GM12878 (cell line): Measurements from ENCODE around the gene RAD54L2. TPM values are rescaled to one million over a fixed set of nuclear protein-coding genes. Genes with fewer than 3 reads are reported as not detected.

Experiments
- CBX5 ChIP-seq: sonication (generic); IDR thresholded peaks from 2 replicates; pipeline ENCODE4 v1.6.1; 2016; ENCODE audit warnings: low read depth, moderate library complexity, mild to moderate bottlenecking, inconsistent platforms
- CEBPB ChIP-seq, 2 experiments: fragments of 150-350 bp in 1 of 2; IDR thresholded peaks; 2 replicates each; pipeline ENCODE4 v1.6.1; 2012 to 2014; ENCODE audit warnings: low read depth in 2 of 2, low read length in 2 of 2, borderline replicate concordance in 1 of 2, inconsistent platforms in 1 of 2
- CHD1 ChIP-seq: IDR thresholded peaks from 2 replicates; pipeline ENCODE4 v1.6.1; 2012; ENCODE audit warnings: low read depth, low read length, improper control_type of control experiment
- CHD2 ChIP-seq: IDR thresholded peaks from 2 replicates; pipeline ENCODE4 v1.6.1; 2011; ENCODE audit warnings: low read depth, low read length, improper control_type of control experiment, borderline replicate concordance
- CREM ChIP-seq: IDR thresholded peaks from 2 replicates; pipeline ENCODE4 v1.6.1; 2014; ENCODE audit warnings: antibody characterized with exemption, low read depth
- DPF2 ChIP-seq: fragments of 450-650 bp; IDR thresholded peaks from 2 replicates; pipeline ENCODE4 v1.6.1; 2017; ENCODE audit warnings: mild to moderate bottlenecking
- EED ChIP-seq: sonication (generic); IDR thresholded peaks from 2 replicates; pipeline ENCODE4 v1.6.1; 2016; ENCODE audit warnings: antibody characterized with exemption, low read depth
- GABPA ChIP-seq: IDR thresholded peaks from 2 replicates; pipeline ENCODE4 v1.6.1; 2014; ENCODE audit warnings: antibody characterized with exemption, low read depth, mild to moderate bottlenecking, inconsistent platforms
- GATAD2B ChIP-seq: fragments of 450-650 bp; conservative IDR thresholded peaks from 2 replicates; pipeline ENCODE4 v1.6.1; 2017; ENCODE audit warnings: low read depth, mild to moderate bottlenecking, moderate library complexity
- HDAC2 ChIP-seq: fragments of 200-600 bp; sonication (generic); IDR thresholded peaks from 2 replicates; pipeline ENCODE4 v1.6.1; 2017
- IRF4 ChIP-seq: IDR thresholded peaks from 2 replicates; pipeline ENCODE4 v1.6.1; 2011; ENCODE audit warnings: low read depth, low read length
- MYB ChIP-seq: fragments of 150-350 bp; IDR thresholded peaks from 2 replicates; pipeline ENCODE4 v1.6.1; 2014; ENCODE audit warnings: mild to moderate bottlenecking, low read depth, low read length, borderline replicate concordance
- MYC ChIP-seq: IDR thresholded peaks from 2 replicates; pipeline ENCODE4 v1.6.1; 2011; ENCODE audit warnings: mild to moderate bottlenecking, low read length, moderate library complexity, inconsistent platforms; ENCODE audit not compliant: insufficient read depth, insufficient replicate concordance, insufficient read length, severe bottlenecking
- NFYA ChIP-seq: IDR thresholded peaks from 2 replicates; pipeline ENCODE4 v1.6.1; 2011; ENCODE audit warnings: low read depth, mild to moderate bottlenecking, low read length, improper control_type of control experiment, borderline replicate concordance
- NRF1 ChIP-seq: conservative IDR thresholded peaks from 2 replicates; pipeline ENCODE4 v1.6.1; 2011; ENCODE audit warnings: mild to moderate bottlenecking, low read depth, low read length, improper control_type of control experiment
- POLR2AphosphoS5 ChIP-seq: IDR thresholded peaks from 2 replicates; pipeline ENCODE4 v1.6.1; 2011; ENCODE audit warnings: mild to moderate bottlenecking, low read length, inconsistent platforms
- RAD21 ChIP-seq: IDR thresholded peaks from 2 replicates; pipeline ENCODE4 v1.6.1; 2011; ENCODE audit warnings: mild to moderate bottlenecking, low read depth, low read length, moderate library complexity; ENCODE audit not compliant: insufficient read depth
- RELA ChIP-seq: fragments of 450-650 bp; IDR thresholded peaks from 2 replicates; pipeline ENCODE4 v1.8.0; 2014; ENCODE audit warnings: borderline replicate concordance; ENCODE audit not compliant: partially characterized antibody
- SPI1 ChIP-seq: IDR thresholded peaks from 2 replicates; pipeline ENCODE4 v1.6.1; 2011; ENCODE audit warnings: low read depth, mild to moderate bottlenecking, low read length, moderate library complexity, borderline replicate concordance; ENCODE audit not compliant: insufficient read depth
- SREBF2 ChIP-seq: IDR thresholded peaks from 2 replicates; pipeline ENCODE4 v1.6.1; 2012; ENCODE audit warnings: mild to moderate bottlenecking, low read length
- SUPT20H ChIP-seq: IDR thresholded peaks from 2 replicates; pipeline ENCODE4 v1.6.1; 2011; ENCODE audit warnings: low read depth, mild to moderate bottlenecking, low read length, moderate library complexity, borderline replicate concordance; ENCODE audit not compliant: control insufficient read depth
- TCF7 ChIP-seq: IDR thresholded peaks from 2 replicates; pipeline ENCODE4 v1.6.1; 2014; ENCODE audit warnings: antibody characterized with exemption, borderline replicate concordance
- ZNF24 ChIP-seq: fragments of 450-650 bp; IDR thresholded peaks from 2 replicates; pipeline ENCODE4 v1.6.1; 2017; ENCODE audit warnings: antibody characterized with exemption, mild to moderate bottlenecking
- polyA plus RNA-seq, 11 experiments: library from polyadenylated mRNA; depleted of rRNA in 4 of 11; unstranded in 6 of 11; stranded (reverse) in 5 of 11; fragments of >200 nt; fragmentation: Nextera tagmentation in 4 of 11; fragmentation: Illumina TruSeq in 1 of 11; extraction: Ambion mirVana in 4 of 11; extraction: Trizol in 1 of 11; gene quantifications; 1 replicate in 1 of 11; 2 replicates in 10 of 11; pipeline versions ENCODE4 v1.2.1 to v1.2.3, GENCODE V29; 2011 to 2016; ENCODE audit warnings: inconsistent platforms in 2 of 11, missing spikeins in 2 of 11, low read depth in 1 of 11
- total RNA-seq, 4 experiments: library from RNA; depleted of rRNA in 3 of 4; stranded (reverse); fragments of >200 nt in 3 of 4; fragmentation: Illumina TruSeq in 1 of 4; extraction: Trizol in 1 of 4; gene quantifications; 2 replicates each; pipeline versions ENCODE4 v1.2.1 to v1.2.3, GENCODE V29; 2013 to 2021
- TF ChIP-seq, protein P1 (sequence below): fragments of 450-650 bp; IDR thresholded peaks from 2 replicates; pipeline ENCODE4 v1.6.1; 2018; ENCODE audit warnings: mild to moderate bottlenecking, low read depth, moderate library complexity; ENCODE audit not compliant: partially characterized antibody
- TF ChIP-seq, protein P2 (sequence below): IDR thresholded peaks from 2 replicates; pipeline ENCODE4 v1.6.1; 2011; ENCODE audit warnings: mild to moderate bottlenecking, low read depth, low read length, moderate library complexity; ENCODE audit not compliant: insufficient replicate concordance
- TF ChIP-seq, protein P3 (sequence below): IDR thresholded peaks from 2 replicates; pipeline ENCODE4 v1.6.1; 2011; ENCODE audit warnings: borderline replicate concordance, low read depth, mild to moderate bottlenecking, moderate library complexity, low read length; ENCODE audit not compliant: insufficient read depth, poor library complexity, severe bottlenecking

RAD54L2 gene
- total and polyA plus RNA-seq, 10 of the 15 experiments (the other 5 are each of a cell fraction or from before 2014, with no cell fraction given) = 2.2 to 23.8 (median 11.1) TPM

DNA sequence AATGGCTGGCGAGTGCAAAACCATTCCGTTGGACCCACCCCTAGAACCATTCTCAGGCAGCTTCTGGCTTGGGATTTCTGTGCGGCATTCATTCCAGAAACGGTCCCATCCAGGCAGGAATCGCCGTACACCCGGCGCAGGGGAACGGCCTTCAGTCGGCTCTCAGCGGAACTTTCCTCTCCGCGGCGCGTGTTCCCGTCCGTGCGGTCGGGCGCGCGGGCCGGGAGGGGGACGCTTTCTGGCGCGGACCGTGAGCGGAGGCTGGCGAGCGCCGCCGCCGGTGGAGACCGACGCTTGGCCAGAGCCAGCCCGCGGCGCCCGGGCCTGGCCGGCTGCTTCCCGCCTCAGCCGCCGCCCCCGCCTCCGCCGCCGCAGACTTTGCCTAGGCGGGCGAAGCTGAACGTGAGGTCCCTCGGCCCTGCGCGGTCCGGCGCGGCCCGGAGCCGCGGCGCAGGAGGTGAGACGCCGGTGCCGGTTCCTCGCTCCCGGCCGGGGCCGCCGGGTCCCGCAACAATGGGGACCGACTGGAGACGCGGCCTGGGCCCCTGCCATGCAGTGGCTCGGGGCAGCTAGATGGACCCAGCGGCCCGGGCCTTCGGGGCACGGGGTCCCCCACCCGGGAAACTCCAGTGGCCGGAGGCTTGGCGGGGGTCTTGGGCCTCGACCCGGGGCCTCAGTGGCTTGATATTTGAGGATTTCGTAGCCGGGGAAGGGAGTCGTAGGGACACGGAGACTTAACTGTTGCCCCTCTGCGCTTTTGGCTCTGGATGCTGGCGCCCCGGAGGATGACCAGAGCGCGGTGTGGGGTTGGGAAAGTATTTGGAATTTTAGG lies at the start of gene RAD54L2 (continued):
- TF ChIP-seq, protein P1, sequence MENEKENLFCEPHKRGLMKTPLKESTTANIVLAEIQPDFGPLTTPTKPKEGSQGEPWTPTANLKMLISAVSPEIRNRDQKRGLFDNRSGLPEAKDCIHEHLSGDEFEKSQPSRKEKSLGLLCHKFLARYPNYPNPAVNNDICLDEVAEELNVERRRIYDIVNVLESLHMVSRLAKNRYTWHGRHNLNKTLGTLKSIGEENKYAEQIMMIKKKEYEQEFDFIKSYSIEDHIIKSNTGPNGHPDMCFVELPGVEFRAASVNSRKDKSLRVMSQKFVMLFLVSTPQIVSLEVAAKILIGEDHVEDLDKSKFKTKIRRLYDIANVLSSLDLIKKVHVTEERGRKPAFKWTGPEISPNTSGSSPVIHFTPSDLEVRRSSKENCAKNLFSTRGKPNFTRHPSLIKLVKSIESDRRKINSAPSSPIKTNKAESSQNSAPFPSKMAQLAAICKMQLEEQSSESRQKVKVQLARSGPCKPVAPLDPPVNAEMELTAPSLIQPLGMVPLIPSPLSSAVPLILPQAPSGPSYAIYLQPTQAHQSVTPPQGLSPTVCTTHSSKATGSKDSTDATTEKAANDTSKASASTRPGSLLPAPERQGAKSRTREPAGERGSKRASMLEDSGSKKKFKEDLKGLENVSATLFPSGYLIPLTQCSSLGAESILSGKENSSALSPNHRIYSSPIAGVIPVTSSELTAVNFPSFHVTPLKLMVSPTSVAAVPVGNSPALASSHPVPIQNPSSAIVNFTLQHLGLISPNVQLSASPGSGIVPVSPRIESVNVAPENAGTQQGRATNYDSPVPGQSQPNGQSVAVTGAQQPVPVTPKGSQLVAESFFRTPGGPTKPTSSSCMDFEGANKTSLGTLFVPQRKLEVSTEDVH = peak; percentile 64
- TF ChIP-seq ZNF24 = peak; percentile 80
- TF ChIP-seq CREM = peak; percentile 75
- TF ChIP-seq GATAD2B = peak; percentile 97
- no peak for TF ChIP-seq MYB
- TF ChIP-seq HDAC2 = 0 out of 2 replicates have a peak, but pooled peaks have one; percentile 37
- peak; percentile 92 for TF ChIP-seq DPF2
- TF ChIP-seq POLR2AphosphoS5 = peak; percentile 55
- TF ChIP-seq CHD2 = peak; percentile 74
- TF ChIP-seq CEBPB (IDR thresholded peaks at IDR 0.05; ENCODE audit: borderline replicate concordance in 1 of 2, low read depth in 2 of 2, low read length in 2 of 2) = no peak; a peak in 1 of 4 replicates
- TF ChIP-seq SPI1 = no peak
- TF ChIP-seq NFYA = no peak
- no peak for TF ChIP-seq SUPT20H
- 0 out of 2 replicates have a peak, but pooled peaks have one; percentile 91 for TF ChIP-seq CBX5
- TF ChIP-seq RELA = peak; percentile 77
- TF ChIP-seq EED = peak; percentile 80; the same call in 1 of the 2 replicates
- TF ChIP-seq, protein P2, sequence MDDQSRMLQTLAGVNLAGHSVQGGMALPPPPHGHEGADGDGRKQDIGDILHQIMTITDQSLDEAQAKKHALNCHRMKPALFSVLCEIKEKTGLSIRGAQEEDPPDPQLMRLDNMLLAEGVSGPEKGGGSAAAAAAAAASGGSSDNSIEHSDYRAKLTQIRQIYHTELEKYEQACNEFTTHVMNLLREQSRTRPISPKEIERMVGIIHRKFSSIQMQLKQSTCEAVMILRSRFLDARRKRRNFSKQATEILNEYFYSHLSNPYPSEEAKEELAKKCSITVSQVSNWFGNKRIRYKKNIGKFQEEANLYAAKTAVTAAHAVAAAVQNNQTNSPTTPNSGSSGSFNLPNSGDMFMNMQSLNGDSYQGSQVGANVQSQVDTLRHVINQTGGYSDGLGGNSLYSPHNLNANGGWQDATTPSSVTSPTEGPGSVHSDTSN = peak; percentile 10
- no peak for TF ChIP-seq RAD21
- TF ChIP-seq IRF4 = peak; percentile 42; the same call in 1 of the 2 replicates
- no peak for TF ChIP-seq TCF7
- TF ChIP-seq CHD1 = no peak
- peak; percentile 39 for TF ChIP-seq MYC
- TF ChIP-seq NRF1 = no peak
- TF ChIP-seq, protein P3, sequence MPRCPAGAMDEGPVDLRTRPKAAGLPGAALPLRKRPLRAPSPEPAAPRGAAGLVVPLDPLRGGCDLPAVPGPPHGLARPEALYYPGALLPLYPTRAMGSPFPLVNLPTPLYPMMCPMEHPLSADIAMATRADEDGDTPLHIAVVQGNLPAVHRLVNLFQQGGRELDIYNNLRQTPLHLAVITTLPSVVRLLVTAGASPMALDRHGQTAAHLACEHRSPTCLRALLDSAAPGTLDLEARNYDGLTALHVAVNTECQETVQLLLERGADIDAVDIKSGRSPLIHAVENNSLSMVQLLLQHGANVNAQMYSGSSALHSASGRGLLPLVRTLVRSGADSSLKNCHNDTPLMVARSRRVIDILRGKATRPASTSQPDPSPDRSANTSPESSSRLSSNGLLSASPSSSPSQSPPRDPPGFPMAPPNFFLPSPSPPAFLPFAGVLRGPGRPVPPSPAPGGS = peak; percentile 44
- peak; percentile 92 for TF ChIP-seq GABPA
- no peak for TF ChIP-seq SREBF2
